HEK293 (cell line): ENCODE data around the gene NSMCE3.

Source experiments
- CTCF ChIA-PET: fragments of 350-600 bp; formaldehyde crosslinking; extraction: SDS; loops from one replicate; lab custom pipeline; 2021; ENCODE audit warnings: antibody characterized with exemption; lab: Yijun Ruan, JAX
- POLR2A ChIA-PET: fragments of 300-600 bp; formaldehyde crosslinking; extraction: SDS; loops from one replicate; lab custom pipeline; 2020; ENCODE audit warnings: antibody characterized with exemption, inconsistent platforms; lab: Yijun Ruan, JAX
- H3K27ac ChIP-seq: fragments of 200-500 bp; sonication (Bioruptor generic); 2 replicates; pipeline ENCODE4 v1.5.1; 2014; ENCODE audit warnings: low read depth, low read length, control low read depth, inconsistent platforms; ENCODE audit errors: extremely low read depth
- H3K36me3 ChIP-seq, 2 experiments: fragments of 200-500 bp in 1 of 2; sonication (Bioruptor generic) in 1 of 2; 1 replicate in 1 of 2; 2 replicates in 1 of 2; pipeline ENCODE4 v1.5.1; 2014 to 2017; ENCODE audit warnings: inconsistent platforms in 2 of 2, low read length in 2 of 2; ENCODE audit not compliant: control insufficient read depth in 2 of 2, insufficient read depth in 1 of 2
- H3K4me1 ChIP-seq: fragments of 200-500 bp; sonication (Bioruptor generic); 2 replicates; pipeline ENCODE4 v1.5.1; 2014; ENCODE audit warnings: mild to moderate bottlenecking, low read length, inconsistent platforms; ENCODE audit not compliant: control insufficient read depth, insufficient read depth
- H3K4me3 ChIP-seq: 2 replicates; pipeline ENCODE4 v1.5.1; 2011; ENCODE audit warnings: low read depth, mild to moderate bottlenecking, control low read depth, low read length, moderate library complexity
- H3K9me3 ChIP-seq: fragments of 200-500 bp; sonication (Bioruptor generic); 2 replicates; pipeline ENCODE4 v1.5.1; 2014; ENCODE audit warnings: low read depth, low read length, inconsistent platforms; ENCODE audit not compliant: control insufficient read depth, insufficient read depth
- FEZF1 ChIP-seq: fragments of 450-650 bp; formaldehyde crosslinking; IDR thresholded peaks from 2 replicates; pipeline ENCODE4 v1.5.1; 2016; ENCODE audit warnings: missing biosample characterization, missing genetic modification characterization
- HOXC10 ChIP-seq: sonication (generic); formaldehyde crosslinking; IDR thresholded peaks from 2 replicates; pipeline ENCODE4 v1.8.1; 2023; ENCODE audit warnings: mild to moderate bottlenecking, missing genetic modification reagents
- MEIS1 ChIP-seq: sonication (generic); formaldehyde crosslinking; IDR thresholded peaks from 2 replicates; pipeline ENCODE4 v1.8.1; 2022; ENCODE audit warnings: missing genetic modification reagents, mild to moderate bottlenecking, borderline replicate concordance
- MZF1 ChIP-seq: fragments of 450-650 bp; formaldehyde crosslinking; IDR thresholded peaks from 2 replicates; pipeline ENCODE4 v1.5.1; 2017; ENCODE audit warnings: missing biosample characterization, missing genetic modification characterization, borderline replicate concordance
- ZIC2 ChIP-seq: fragments of 450-650 bp; formaldehyde crosslinking; IDR thresholded peaks from 2 replicates; pipeline ENCODE4 v1.5.1; 2016; ENCODE audit warnings: missing biosample characterization, missing genetic modification characterization
- ZNF350 ChIP-seq: fragments of 450-650 bp; formaldehyde crosslinking; IDR thresholded peaks from 2 replicates; pipeline ENCODE4 v1.5.0; 2017; ENCODE audit warnings: missing biosample characterization, mild to moderate bottlenecking, missing genetic modification characterization
- ZNF48 ChIP-seq: fragments of 450-650 bp; formaldehyde crosslinking; IDR thresholded peaks from 2 replicates; pipeline ENCODE4 v1.5.1; 2016; ENCODE audit warnings: missing biosample characterization, missing genetic modification characterization
- ZNF596 ChIP-seq: fragments of 450-650 bp; IDR thresholded peaks from 2 replicates; pipeline ENCODE4 v1.5.0; 2018; ENCODE audit warnings: missing biosample characterization, mild to moderate bottlenecking, missing genetic modification characterization, moderate library complexity
- ZNF610 ChIP-seq: fragments of 450-650 bp; formaldehyde crosslinking; IDR thresholded peaks from 2 replicates; pipeline ENCODE4 v1.5.1; 2016; ENCODE audit warnings: missing biosample characterization, missing genetic modification characterization, borderline replicate concordance
- ZNF621 ChIP-seq: fragments of 450-650 bp; formaldehyde crosslinking; IDR thresholded peaks from 2 replicates; pipeline ENCODE4 v1.5.1; 2017; ENCODE audit warnings: missing biosample characterization, missing genetic modification characterization
- ZSCAN30 ChIP-seq: fragments of 450-650 bp; IDR thresholded peaks from 2 replicates; pipeline ENCODE4 v1.5.1; 2018; ENCODE audit warnings: missing biosample characterization, mild to moderate bottlenecking, missing genetic modification characterization, moderate library complexity
- ZXDB ChIP-seq: fragments of 450-650 bp; formaldehyde crosslinking; IDR thresholded peaks from 2 replicates; pipeline ENCODE4 v1.5.1; 2016; ENCODE audit warnings: missing biosample characterization, missing genetic modification characterization
- TF ChIP-seq, protein P1 (sequence below): fragments of 450-650 bp; formaldehyde crosslinking; IDR thresholded peaks from 2 replicates; pipeline ENCODE4 v1.5.1; 2017; ENCODE audit warnings: missing biosample characterization, missing genetic modification characterization
- TF ChIP-seq, protein P2 (sequence below): fragments of 450-650 bp; formaldehyde crosslinking; IDR thresholded peaks from 2 replicates; pipeline ENCODE4 v1.5.1; 2017; ENCODE audit warnings: missing biosample characterization, missing genetic modification characterization
- TF ChIP-seq, protein P3 (sequence below): fragments of 450-650 bp; formaldehyde crosslinking; IDR thresholded peaks from 2 replicates; pipeline ENCODE4 v1.5.1; 2016; ENCODE audit warnings: missing biosample characterization, missing genetic modification characterization
- TF ChIP-seq, protein P4 (sequence below): fragments of 450-650 bp; formaldehyde crosslinking; IDR thresholded peaks from 2 replicates; pipeline ENCODE4 v1.5.1; 2016; ENCODE audit warnings: missing biosample characterization, missing genetic modification characterization
- TF ChIP-seq, protein P5 (sequence below): fragments of 450-650 bp; formaldehyde crosslinking; IDR thresholded peaks from 2 replicates; pipeline ENCODE4 v1.5.1; 2016; ENCODE audit warnings: missing biosample characterization, missing genetic modification characterization
- TF ChIP-seq, protein P6 (sequence below): fragments of 450-650 bp; formaldehyde crosslinking; IDR thresholded peaks from 2 replicates; pipeline ENCODE4 v1.5.1; 2016; ENCODE audit warnings: missing biosample characterization, missing genetic modification characterization
- TF ChIP-seq, protein P7 (sequence below): fragments of 450-650 bp; formaldehyde crosslinking; IDR thresholded peaks from 2 replicates; pipeline ENCODE4 v1.5.1; 2016; ENCODE audit warnings: missing biosample characterization, missing genetic modification characterization

Gene NSMCE3

DNA sequence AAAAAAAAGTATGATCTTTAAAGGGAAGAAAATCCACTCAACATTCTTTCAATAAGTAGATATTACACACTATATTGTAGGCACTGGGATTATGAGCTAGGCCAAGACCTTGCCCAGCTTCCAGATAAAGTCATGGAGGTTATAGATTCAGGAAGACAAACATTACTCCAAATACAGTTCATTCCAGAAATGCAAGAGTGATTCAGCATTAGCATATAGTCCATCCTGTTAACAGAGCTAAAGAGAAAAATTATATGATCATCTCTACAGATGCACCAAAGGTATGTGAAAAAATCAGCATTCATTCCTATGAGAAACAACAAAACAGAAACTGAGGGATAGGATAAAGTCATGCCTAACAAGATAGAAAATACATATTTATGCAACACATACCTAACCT lies 42.1 kb upstream of the NSMCE3 start:
- POLR2A ChIA-PET = no interaction called here

More for the DNA sequence above, 42.1 kb upstream of the NSMCE3 start:
- Histone ChIP-seq H3K4me1 (no peaks in the 10 kb centered on the region), H3K9me3 (no peaks in the 10 kb centered on the region), H3K36me3 (no peaks in the 10 kb centered on the region), H3K27ac (no peak overlapping the region)
- CTCF ChIA-PET = no interaction called here
- TF ChIP-seq, protein P1, sequence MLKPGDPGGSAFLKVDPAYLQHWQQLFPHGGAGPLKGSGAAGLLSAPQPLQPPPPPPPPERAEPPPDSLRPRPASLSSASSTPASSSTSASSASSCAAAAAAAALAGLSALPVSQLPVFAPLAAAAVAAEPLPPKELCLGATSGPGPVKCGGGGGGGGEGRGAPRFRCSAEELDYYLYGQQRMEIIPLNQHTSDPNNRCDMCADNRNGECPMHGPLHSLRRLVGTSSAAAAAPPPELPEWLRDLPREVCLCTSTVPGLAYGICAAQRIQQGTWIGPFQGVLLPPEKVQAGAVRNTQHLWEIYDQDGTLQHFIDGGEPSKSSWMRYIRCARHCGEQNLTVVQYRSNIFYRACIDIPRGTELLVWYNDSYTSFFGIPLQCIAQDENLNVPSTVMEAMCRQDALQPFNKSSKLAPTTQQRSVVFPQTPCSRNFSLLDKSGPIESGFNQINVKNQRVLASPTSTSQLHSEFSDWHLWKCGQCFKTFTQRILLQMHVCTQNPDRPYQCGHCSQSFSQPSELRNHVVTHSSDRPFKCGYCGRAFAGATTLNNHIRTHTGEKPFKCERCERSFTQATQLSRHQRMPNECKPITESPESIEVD (tag by site-specific recombination) = no peak
- TF ChIP-seq, protein P2, sequence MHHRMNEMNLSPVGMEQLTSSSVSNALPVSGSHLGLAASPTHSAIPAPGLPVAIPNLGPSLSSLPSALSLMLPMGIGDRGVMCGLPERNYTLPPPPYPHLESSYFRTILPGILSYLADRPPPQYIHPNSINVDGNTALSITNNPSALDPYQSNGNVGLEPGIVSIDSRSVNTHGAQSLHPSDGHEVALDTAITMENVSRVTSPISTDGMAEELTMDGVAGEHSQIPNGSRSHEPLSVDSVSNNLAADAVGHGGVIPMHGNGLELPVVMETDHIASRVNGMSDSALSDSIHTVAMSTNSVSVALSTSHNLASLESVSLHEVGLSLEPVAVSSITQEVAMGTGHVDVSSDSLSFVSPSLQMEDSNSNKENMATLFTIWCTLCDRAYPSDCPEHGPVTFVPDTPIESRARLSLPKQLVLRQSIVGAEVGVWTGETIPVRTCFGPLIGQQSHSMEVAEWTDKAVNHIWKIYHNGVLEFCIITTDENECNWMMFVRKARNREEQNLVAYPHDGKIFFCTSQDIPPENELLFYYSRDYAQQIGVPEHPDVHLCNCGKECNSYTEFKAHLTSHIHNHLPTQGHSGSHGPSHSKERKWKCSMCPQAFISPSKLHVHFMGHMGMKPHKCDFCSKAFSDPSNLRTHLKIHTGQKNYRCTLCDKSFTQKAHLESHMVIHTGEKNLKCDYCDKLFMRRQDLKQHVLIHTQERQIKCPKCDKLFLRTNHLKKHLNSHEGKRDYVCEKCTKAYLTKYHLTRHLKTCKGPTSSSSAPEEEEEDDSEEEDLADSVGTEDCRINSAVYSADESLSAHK (tag by site-specific recombination) = no peak
- TF ChIP-seq, protein P3, sequence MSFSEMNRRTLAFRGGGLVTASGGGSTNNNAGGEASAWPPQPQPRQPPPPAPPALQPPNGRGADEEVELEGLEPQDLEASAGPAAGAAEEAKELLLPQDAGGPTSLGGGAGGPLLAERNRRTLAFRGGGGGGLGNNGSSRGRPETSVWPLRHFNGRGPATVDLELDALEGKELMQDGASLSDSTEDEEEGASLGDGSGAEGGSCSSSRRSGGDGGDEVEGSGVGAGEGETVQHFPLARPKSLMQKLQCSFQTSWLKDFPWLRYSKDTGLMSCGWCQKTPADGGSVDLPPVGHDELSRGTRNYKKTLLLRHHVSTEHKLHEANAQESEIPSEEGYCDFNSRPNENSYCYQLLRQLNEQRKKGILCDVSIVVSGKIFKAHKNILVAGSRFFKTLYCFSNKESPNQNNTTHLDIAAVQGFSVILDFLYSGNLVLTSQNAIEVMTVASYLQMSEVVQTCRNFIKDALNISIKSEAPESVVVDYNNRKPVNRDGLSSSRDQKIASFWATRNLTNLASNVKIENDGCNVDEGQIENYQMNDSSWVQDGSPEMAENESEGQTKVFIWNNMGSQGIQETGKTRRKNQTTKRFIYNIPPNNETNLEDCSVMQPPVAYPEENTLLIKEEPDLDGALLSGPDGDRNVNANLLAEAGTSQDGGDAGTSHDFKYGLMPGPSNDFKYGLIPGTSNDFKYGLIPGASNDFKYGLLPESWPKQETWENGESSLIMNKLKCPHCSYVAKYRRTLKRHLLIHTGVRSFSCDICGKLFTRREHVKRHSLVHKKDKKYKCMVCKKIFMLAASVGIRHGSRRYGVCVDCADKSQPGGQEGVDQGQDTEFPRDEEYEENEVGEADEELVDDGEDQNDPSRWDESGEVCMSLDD (tag by site-specific recombination) = no peak
- TF ChIP-seq ZNF596 (tag by site-specific recombination) (no peak), ZNF48 (no peak), ZNF350 (no peak), ZSCAN30 (tag by site-specific recombination) (no peak), MEIS1 (CRISPR knock-in tag) (no peak), FEZF1 (tag by site-specific recombination) (no peak), MZF1 (no peak), ZNF610 (tag by site-specific recombination) (no peak), HOXC10 (CRISPR knock-in tag) (no peak), ZNF621 (tag by site-specific recombination) (no peak), ZIC2 (tag by site-specific recombination) (no peak), ZXDB (tag by site-specific recombination) (no peak)
- TF ChIP-seq, protein P4, sequence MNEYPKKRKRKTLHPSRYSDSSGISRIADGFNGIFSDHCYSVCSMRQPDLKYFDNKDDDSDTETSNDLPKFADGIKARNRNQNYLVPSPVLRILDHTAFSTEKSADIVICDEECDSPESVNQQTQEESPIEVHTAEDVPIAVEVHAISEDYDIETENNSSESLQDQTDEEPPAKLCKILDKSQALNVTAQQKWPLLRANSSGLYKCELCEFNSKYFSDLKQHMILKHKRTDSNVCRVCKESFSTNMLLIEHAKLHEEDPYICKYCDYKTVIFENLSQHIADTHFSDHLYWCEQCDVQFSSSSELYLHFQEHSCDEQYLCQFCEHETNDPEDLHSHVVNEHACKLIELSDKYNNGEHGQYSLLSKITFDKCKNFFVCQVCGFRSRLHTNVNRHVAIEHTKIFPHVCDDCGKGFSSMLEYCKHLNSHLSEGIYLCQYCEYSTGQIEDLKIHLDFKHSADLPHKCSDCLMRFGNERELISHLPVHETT (tag by site-specific recombination) = no peak
- TF ChIP-seq, protein P5, sequence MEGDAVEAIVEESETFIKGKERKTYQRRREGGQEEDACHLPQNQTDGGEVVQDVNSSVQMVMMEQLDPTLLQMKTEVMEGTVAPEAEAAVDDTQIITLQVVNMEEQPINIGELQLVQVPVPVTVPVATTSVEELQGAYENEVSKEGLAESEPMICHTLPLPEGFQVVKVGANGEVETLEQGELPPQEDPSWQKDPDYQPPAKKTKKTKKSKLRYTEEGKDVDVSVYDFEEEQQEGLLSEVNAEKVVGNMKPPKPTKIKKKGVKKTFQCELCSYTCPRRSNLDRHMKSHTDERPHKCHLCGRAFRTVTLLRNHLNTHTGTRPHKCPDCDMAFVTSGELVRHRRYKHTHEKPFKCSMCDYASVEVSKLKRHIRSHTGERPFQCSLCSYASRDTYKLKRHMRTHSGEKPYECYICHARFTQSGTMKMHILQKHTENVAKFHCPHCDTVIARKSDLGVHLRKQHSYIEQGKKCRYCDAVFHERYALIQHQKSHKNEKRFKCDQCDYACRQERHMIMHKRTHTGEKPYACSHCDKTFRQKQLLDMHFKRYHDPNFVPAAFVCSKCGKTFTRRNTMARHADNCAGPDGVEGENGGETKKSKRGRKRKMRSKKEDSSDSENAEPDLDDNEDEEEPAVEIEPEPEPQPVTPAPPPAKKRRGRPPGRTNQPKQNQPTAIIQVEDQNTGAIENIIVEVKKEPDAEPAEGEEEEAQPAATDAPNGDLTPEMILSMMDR (tag by site-specific recombination) = no peak
- TF ChIP-seq, protein P6, sequence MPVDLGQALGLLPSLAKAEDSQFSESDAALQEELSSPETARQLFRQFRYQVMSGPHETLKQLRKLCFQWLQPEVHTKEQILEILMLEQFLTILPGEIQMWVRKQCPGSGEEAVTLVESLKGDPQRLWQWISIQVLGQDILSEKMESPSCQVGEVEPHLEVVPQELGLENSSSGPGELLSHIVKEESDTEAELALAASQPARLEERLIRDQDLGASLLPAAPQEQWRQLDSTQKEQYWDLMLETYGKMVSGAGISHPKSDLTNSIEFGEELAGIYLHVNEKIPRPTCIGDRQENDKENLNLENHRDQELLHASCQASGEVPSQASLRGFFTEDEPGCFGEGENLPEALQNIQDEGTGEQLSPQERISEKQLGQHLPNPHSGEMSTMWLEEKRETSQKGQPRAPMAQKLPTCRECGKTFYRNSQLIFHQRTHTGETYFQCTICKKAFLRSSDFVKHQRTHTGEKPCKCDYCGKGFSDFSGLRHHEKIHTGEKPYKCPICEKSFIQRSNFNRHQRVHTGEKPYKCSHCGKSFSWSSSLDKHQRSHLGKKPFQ (tag by site-specific recombination) = no peak
- TF ChIP-seq, protein P7, sequence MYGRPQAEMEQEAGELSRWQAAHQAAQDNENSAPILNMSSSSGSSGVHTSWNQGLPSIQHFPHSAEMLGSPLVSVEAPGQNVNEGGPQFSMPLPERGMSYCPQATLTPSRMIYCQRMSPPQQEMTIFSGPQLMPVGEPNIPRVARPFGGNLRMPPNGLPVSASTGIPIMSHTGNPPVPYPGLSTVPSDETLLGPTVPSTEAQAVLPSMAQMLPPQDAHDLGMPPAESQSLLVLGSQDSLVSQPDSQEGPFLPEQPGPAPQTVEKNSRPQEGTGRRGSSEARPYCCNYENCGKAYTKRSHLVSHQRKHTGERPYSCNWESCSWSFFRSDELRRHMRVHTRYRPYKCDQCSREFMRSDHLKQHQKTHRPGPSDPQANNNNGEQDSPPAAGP = no peak
- TF ChIP-seq, all 188 proteins: peak for 0
- no peak overlapping the region for H3K4me3 ChIP-seq
